K562 (cell line): Measurements from ENCODE around the gene ACTR1B.

Experiments used
- CBX5 ChIP-seq: IDR thresholded peaks from 2 replicates; pipeline ENCODE4 v1.6.1; 2014; ENCODE audit warnings: low read depth, borderline replicate concordance
- CHD4 ChIP-seq: fragments of 200-600 bp; sonication (generic); IDR thresholded peaks from 3 replicates; pipeline ENCODE4 v1.6.1; 2012; ENCODE audit warnings: low read depth, mild to moderate bottlenecking, mixed read lengths, low read length, inconsistent platforms; ENCODE audit not compliant: insufficient read depth, insufficient replicate concordance, poor library complexity, severe bottlenecking
- EZH2 ChIP-seq: IDR thresholded peaks from 2 replicates; pipeline ENCODE4 v1.6.1; 2012; ENCODE audit warnings: low read depth, mild to moderate bottlenecking, inconsistent platforms, low read length, borderline replicate concordance
- NFIC ChIP-seq: fragments of 450-650 bp; IDR thresholded peaks from 2 replicates; pipeline ENCODE4 v1.6.1; 2017; ENCODE audit warnings: mild to moderate bottlenecking, inconsistent platforms
- PHF8 ChIP-seq: fragments of 200-600 bp; sonication (generic); IDR thresholded peaks from 2 replicates; pipeline ENCODE4 v1.6.1; 2012; ENCODE audit warnings: mixed run types, mild to moderate bottlenecking, inconsistent platforms, low read length, moderate library complexity, borderline replicate concordance
- SMARCC2 ChIP-seq: fragments of 450-650 bp; IDR thresholded peaks from 2 replicates; pipeline ENCODE4 v1.6.1; 2017; ENCODE audit warnings: antibody characterized with exemption, moderate library complexity, mild to moderate bottlenecking, low read depth
- ZNF24 ChIP-seq: fragments of 450-650 bp; IDR thresholded peaks from 2 replicates; pipeline ENCODE4 v1.6.1; 2016
- ZNF785 ChIP-seq: fragments of 250-450 bp; sonication (Bioruptor Pico); IDR thresholded peaks from 2 replicates; pipeline ENCODE4 v1.4.0; 2020; ENCODE audit warnings: mild to moderate bottlenecking
- TF ChIP-seq, protein P1 (sequence below), 3 experiments: IDR thresholded peaks in 2 of 3; conservative IDR thresholded peaks in 1 of 3; 2 replicates each; pipeline ENCODE4 v1.5.1; 2011 to 2012; ENCODE audit warnings: low read length in 3 of 3, mild to moderate bottlenecking in 3 of 3, control low read depth in 2 of 3, improper control_type of control experiment in 1 of 3, inconsistent platforms in 1 of 3, low read depth in 1 of 3, mixed read lengths in 1 of 3, moderate library complexity in 1 of 3; ENCODE audit not compliant: insufficient read depth in 2 of 3
- TF ChIP-seq, protein P2 (sequence below): sonication (generic); formaldehyde crosslinking; IDR thresholded peaks from 2 replicates; pipeline ENCODE4 v1.8.0; 2022; ENCODE audit warnings: missing genetic modification reagents, mild to moderate bottlenecking, borderline replicate concordance
- TF ChIP-seq, protein P3 (sequence below): sonication (generic); formaldehyde crosslinking; IDR thresholded peaks from 2 replicates; pipeline ENCODE4 v1.8.0; 2022; ENCODE audit warnings: missing genetic modification reagents, mild to moderate bottlenecking, borderline replicate concordance

DNA sequence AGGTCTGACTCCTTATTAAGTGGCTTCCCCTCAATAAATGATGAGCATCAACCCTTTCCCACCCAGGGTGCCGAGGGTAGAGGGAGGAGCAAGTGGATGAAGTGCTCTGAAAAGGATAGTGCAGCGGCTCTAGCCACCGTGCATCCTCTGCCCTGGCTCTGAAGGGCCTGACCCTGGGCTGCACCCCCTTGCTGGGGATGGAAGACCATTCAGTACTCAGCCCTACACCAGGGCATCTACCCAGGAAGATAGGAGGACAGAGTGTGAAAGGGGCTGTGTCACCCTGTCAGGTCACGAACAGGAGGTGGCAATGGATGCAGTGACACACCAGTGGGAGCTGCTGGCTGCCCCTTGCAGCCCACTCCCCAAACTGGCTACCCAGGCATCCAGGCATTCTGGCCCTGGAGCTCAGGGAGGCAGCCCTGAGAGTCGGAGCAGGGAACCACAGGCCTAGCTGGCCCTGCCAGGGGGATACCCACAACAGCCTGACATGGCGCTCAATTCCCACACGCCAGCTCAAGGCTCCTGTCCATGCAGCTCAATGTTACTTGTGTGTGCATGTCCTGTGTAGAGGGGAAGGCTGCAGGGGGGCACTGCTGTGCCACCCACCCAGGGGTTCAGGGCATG, 7.6 kb downstream of the ACTR1B start:
- no peak for TF ChIP-seq NFIC
- TF ChIP-seq, protein P1, sequence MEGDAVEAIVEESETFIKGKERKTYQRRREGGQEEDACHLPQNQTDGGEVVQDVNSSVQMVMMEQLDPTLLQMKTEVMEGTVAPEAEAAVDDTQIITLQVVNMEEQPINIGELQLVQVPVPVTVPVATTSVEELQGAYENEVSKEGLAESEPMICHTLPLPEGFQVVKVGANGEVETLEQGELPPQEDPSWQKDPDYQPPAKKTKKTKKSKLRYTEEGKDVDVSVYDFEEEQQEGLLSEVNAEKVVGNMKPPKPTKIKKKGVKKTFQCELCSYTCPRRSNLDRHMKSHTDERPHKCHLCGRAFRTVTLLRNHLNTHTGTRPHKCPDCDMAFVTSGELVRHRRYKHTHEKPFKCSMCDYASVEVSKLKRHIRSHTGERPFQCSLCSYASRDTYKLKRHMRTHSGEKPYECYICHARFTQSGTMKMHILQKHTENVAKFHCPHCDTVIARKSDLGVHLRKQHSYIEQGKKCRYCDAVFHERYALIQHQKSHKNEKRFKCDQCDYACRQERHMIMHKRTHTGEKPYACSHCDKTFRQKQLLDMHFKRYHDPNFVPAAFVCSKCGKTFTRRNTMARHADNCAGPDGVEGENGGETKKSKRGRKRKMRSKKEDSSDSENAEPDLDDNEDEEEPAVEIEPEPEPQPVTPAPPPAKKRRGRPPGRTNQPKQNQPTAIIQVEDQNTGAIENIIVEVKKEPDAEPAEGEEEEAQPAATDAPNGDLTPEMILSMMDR (IDR thresholded peaks at IDR 0.05 in 2 of 3, conservative IDR thresholded peaks at IDR 0.05 in 1 of 3; ENCODE audit: insufficient read depth in 2 of 3, low read depth in 1 of 3, low read length in 3 of 3) = no peak
- TF ChIP-seq, protein P2, sequence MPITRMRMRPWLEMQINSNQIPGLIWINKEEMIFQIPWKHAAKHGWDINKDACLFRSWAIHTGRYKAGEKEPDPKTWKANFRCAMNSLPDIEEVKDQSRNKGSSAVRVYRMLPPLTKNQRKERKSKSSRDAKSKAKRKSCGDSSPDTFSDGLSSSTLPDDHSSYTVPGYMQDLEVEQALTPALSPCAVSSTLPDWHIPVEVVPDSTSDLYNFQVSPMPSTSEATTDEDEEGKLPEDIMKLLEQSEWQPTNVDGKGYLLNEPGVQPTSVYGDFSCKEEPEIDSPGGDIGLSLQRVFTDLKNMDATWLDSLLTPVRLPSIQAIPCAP (CRISPR knock-in tag) = no peak
- no peak for TF ChIP-seq CHD4
- TF ChIP-seq CBX5 = no peak
- no peak for TF ChIP-seq ZNF785 (CRISPR knock-in tag)
- no peak for TF ChIP-seq EZH2
- TF ChIP-seq SMARCC2 = no peak
- TF ChIP-seq, protein P3, sequence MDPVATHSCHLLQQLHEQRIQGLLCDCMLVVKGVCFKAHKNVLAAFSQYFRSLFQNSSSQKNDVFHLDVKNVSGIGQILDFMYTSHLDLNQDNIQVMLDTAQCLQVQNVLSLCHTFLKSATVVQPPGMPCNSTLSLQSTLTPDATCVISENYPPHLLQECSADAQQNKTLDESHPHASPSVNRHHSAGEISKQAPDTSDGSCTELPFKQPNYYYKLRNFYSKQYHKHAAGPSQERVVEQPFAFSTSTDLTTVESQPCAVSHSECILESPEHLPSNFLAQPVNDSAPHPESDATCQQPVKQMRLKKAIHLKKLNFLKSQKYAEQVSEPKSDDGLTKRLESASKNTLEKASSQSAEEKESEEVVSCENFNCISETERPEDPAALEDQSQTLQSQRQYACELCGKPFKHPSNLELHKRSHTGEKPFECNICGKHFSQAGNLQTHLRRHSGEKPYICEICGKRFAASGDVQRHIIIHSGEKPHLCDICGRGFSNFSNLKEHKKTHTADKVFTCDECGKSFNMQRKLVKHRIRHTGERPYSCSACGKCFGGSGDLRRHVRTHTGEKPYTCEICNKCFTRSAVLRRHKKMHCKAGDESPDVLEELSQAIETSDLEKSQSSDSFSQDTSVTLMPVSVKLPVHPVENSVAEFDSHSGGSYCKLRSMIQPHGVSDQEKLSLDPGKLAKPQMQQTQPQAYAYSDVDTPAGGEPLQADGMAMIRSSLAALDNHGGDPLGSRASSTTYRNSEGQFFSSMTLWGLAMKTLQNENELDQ (CRISPR knock-in tag) = no peak
- no peak for TF ChIP-seq PHF8
- no peak for TF ChIP-seq ZNF24
